NCI-H526 treated with DMSO at 0.1 percent for 48 hours (cell line): Measurements from ENCODE around the gene TAGLN3.
A peak's percentile ranks its signal among the peaks of the same experiment; 100 is the strongest.

Experiments
- DNase-seq: peaks from one replicate; lab custom pipeline; 2025; lab: John Stamatoyannopoulos, UW

Gene TAGLN3

DNA sequence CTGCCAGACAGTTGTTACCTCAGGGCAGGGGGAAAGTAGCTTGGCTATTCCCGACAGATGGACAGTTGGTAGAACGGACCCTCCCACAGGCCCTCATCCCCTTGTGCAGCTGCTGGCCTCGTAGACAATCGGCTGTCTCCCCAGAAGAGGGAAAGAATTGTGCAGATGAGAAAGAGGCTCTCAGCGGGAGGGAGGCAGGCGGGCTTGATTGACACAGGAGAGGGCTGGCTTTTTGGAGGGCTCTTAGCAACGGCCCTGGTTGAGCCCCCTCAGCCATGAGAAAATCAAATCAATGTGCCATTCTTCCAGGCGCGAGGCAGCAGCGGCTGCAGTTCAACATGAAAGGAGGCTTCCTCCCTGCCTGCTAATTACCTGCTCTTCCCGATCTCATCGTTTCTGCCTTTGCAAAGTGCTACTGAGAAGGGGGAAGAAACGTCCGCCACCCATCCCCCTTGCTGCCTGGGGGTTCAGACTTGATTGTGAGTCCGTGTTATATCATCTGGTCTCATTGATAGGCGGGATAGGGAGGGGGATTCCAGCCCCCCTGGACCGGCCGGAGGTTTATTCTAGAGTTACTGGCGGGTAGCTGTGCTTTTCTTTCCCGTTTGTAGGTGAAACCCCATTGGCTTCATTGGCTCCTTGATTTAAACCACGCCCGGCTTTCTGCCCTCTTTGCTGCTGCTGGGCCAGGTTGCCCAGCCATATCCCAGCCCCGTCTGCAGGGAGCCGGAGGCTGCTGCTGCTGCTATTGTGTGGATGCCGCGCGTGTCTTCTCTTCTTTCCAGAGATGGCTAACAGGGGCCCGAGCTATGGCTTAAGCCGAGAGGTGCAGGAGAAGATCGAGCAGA is at the start of gene TAGLN3:
TAGLN3 (plus strand) TSS at position 287 of the 848 bp plus-strand sequence; CDS start at position 788, 501 bp downstream.
- peak; percentile 65 for DNase-seq

GRCh38 chr3:111949712-111950111 is 49.0 kb upstream of the TAGLN3 start:
- no peak for DNase-seq

DNA sequence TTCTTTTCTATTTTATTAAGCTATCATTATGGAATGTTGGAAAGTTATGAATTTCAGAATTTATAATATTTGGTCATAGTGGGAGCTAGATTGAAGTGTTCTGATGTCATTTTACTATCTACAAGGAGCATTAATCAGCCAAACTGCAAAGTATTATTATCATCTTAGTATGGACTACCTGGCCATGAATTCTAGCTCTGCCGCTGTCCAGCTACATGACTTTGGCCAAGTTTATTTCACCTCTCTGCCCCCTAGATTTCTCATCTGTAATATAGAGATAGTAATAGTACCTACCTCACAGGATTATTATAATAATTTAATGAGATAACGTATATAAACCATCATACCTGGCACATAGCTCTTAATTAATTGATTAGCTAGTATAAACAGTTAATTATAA is 47.7 kb upstream of the TAGLN3 start:
- no peak for DNase-seq

DNA sequence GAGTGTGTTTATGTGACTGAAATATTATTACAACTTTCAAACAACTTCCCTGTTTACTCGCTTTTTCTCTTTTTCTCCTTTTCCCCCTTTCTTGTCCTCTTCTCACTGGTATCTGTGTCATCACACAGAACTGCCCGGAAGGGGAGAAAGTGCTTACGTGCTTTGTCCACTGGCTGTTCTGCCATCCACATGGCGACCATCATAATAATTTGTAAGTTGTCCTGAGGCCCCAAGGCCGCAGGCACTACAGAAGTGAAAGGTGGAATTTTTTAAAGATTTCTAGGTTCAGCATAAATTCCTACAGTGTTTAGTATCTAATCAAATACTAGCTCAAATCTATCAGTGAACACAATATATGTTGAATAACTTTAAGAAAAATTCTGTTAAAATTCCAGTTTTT is 46.6 kb upstream of the TAGLN3 start:
- no peak for DNase-seq

GRCh38 chr3:111952866-111953450 is 45.8 kb upstream of the TAGLN3 start:
- no peak for DNase-seq

- no peak for DNase-seq
Measured at GRCh38 chr3:111954228-111954990, 44.3 kb upstream of the TAGLN3 start.

DNA sequence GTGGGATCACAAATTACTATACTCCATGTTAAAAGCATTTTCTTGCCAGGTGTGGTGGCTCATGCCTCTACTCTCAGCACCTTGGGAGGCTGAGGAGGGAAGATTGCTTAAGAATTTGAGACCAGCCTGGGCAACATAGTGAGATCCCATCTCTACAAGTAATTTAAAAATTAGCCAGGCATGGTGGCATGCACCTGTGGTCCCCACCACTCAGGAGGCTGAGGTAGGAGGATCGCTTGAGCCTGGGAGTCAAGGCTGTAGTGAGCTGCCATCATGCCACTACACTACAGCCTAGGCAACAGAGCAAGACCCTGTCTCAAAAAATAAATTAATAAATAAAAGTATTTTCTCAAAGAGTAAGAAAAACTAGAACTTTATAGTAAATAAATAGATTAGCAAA is 42.8 kb upstream of the TAGLN3 start:
- DNase-seq: no peak

DNA sequence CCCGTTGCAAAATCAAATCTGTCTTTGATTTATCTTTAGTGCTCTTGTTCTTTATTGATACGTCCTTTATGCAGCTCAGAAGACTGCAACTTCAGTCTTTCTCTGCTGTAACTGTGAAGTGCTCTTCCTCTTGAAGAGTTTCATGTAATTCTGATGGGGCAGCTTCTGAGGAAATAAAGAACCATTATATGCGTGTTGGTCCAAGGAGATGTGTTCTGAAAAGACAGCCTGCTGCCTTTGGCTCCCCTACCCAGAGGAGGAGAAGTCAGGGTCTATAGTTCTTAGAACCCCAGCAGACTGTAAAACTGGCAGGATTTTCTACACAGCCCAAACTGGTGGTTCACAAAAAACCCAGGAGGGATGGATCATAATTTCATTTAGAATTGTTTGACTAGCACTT is 42.3 kb upstream of the TAGLN3 start:
- no peak for DNase-seq

GRCh38 chr3:111956995-111957734 is 41.6 kb upstream of the TAGLN3 start:
- DNase-seq: no peak

GRCh38 chr3:111961461-111962164 is 37.1 kb upstream of the TAGLN3 start:
- no peak for DNase-seq

DNA sequence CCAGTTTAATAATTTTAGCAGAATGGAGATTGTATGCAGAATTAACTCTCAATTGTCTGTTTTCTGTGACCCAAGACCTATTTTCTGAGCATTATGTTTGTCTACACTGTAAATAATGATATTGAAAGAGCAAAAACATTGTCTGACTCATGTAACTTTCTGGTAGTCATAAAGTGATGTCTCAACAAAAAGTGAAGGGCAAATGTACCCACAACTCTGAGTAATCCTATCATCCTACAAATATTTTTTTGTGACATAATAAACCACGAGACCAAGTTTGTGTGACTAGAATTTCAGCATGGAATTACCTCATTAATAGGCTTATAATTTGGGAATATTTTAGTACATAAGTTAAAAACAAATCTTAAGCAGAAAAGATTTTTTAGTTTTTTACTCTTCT is 35.3 kb upstream of the TAGLN3 start:
- DNase-seq: no peak

DNA sequence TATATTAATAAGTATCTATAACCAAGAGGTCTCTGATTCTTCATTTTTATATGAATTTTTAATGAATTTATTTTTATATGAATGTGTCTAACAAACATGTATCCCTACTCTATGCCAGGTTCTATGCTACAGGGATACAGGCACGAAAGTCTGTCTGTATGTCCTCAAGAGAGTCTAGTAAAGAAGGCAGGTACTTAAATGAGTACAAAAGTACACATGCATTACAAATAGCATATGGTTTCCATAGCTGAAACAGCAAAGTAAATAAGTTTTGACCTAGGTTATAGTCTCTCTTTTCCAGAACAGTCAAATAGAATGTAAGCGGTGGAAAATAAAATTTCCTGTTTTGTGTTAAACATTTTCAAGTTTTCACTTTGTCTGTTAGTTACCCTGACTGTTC is 33.2 kb upstream of the TAGLN3 start:
- DNase-seq: no peak

DNA sequence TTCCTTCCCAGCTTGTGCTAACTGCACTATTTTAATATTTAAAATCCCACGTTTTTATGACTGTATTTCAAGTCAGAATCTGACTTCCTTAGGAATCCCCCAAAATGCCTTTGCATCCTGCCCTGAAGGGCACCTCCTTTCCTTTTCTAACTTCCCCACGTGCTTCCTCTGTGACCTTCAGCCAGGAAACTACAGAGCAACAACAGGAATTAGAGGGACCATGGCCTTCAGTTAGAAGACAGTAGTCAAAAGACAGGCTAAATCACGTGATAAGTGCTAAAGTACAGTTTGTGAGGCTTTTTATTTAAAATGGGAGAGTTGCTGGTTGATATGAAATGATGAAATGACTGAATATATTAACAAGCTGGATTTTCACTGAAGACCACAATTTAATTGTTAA is 31.7 kb upstream of the TAGLN3 start:
- no peak for DNase-seq

DNA sequence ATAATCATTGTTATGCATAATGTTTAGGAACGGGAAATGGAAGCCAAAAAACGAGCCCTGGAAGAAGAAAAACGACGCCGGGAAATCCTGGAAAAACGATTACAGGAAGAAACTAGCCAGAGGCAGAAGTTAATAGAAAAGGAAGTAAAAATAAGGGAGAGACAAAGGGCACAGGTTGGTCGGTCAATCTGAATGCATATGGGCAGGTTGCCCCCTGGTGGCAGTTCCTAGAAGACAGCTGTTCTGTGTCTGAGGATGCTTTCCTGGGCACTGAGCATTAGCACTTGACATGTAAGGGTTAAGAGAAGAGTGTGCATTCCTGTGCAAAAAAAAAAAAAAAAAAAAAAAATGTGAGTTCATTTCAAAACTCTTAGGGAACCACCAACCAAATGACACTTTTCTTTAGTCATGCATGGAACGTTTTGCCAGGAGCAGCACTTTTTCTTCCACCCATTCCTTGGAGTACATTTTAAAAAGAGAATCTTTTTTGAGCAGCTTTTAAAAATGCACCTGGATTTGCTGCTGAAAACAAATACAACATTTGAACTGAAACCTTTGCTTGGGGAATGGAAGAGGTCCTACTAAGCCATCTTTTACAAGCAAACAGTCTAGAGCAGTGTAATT is 31.0 kb upstream of the TAGLN3 start:
- DNase-seq: peak; percentile 28

DNA sequence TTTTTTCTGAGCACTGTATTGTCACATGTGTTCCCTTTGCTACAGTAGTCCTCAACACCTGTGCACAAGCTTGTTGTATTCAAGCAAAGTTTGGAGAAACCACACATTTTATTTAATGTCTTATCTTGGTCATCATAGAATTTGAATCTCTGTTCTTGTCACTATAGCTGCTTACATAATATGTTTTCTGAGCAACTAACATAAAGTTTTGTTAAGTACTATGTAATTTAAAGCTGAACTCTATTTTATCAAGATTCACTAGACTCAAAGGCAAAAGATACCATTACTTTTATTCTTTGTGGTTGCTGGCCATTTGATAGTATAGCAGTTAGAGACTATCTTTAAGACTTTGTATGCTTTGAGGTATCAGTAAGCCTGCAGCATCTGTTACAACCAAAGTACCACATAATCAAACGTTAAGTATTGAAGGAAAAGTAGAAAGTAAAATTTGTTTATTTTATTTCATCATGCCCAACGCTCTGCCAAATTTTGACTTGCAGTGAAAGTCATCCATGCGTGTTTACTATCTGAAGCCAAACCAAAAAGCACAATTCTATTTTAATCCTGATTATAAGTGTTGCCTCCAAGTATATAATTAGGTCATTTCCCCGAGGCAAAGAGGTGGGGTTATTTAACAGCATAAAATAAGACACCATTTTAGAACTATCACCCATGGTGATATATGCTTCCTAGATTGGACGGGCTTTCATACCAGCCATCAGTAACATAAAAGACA is 30.2 kb upstream of the TAGLN3 start:
- DNase-seq: no peak

- DNase-seq: no peak
Measured at GRCh38 chr3:111970376-111970775, 28.3 kb upstream of the TAGLN3 start.

DNA sequence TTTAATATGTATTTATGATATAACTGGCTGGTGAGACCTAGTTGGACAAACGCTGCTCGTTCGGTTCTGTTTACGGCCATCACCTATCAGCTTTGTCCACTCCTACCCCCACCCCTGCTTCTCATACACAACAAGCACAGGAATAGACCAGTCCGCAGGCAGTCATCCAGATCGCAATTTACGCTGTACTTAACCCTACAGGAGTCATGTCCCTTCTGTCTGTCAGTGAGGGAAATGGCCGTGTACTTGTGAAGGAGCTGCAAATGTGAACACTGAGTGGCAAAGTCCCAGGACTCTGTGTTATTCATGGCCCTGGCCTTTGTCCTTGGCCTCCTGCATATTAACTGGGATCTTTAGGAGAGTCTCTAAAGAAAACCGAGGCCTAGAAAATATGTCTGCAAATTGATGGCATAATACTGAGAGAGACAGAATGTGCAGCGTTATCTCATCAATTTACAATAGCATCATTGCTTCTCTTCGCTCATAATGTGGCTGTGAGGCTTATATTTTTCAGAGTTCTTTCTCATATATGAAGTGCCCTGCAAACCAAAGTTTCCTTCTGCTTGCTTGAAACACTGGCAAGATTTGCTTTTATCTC is 27.1 kb upstream of the TAGLN3 start:
- DNase-seq: no peak

GRCh38 chr3:111972891-111973290 is 25.8 kb upstream of the TAGLN3 start:
- no peak for DNase-seq

DNA sequence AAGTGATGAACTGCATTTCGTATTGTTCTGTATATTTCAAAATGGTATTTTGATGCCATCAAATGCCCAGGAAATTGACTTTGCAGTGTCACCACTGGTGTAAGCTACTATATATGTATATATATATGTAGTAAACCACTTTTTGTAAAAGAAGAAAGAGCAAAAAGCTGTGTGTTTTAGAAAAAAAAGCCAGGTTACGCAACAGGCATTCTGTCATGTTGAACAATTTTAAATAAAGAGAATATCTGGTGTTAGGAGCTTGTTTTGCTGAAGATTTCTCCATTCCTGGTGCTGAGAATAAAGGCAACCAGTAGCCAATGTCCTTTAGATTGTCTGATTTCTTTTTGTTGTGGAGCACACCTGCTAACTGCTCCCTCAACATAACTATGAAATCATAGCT is 23.6 kb upstream of the TAGLN3 start:
- DNase-seq: no peak

DNA sequence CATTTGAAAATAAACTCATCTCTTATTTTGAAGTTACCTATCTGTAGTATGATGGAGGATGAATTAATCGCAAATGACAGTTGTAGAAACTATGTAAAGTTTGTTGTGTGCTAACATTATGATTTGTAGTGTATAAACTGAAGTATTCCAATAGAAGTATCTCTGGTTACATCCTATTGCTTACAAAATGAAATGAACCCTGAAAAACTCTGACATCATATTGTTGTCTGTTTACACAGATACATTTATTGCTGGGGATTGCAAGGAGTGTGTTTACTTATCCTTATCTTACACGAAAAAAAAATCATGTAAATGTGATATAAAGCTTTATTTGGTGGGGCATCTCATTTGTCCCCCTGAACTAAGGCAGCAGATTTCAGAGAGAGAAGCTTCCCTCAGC is 22.5 kb upstream of the TAGLN3 start:
- DNase-seq: no peak
